Activated CD8-positive, alpha-beta memory T cell treated with anti-CD3 and anti-CD28 coated beads, Interleukin-2, amount 10 ng/mL, durations not matched to agents 7 days and 5 days (primary cell): ENCODE results near the gene GLI3. TPM values are rescaled to one million over a fixed set of nuclear protein-coding genes. Genes with fewer than 3 reads are reported as not detected.
A peak's percentile ranks its signal among the peaks of the same experiment; 100 is the strongest.

Source experiments
- ATAC-seq: fragments of 150-1000 bp; cut with Tn5 transposase; one replicate; pipeline ENCODE4 v1.10.0; 2021; ENCODE audit warnings: moderate library complexity
- CTCF ChIA-PET: fragments of 350-600 bp; sonication (Branson Sonifier 250); formaldehyde crosslinking; loops from one replicate; lab custom pipeline; 2021; ENCODE audit warnings: antibody characterized with exemption; lab: Charles Lee
- DNase-seq: peaks from one replicate; pipeline ENCODE4 v3.0.0-alpha.2; 2020
- H3K27ac Mint-ChIP-seq: one replicate; pipeline ENCODE4 v1.8.0; 2021; ENCODE audit warnings: mild to moderate bottlenecking, mixed read lengths
- H3K27me3 Mint-ChIP-seq: one replicate; pipeline ENCODE4 v1.8.0; 2021; ENCODE audit warnings: mixed read lengths
- H3K36me3 Mint-ChIP-seq: one replicate; pipeline ENCODE4 v1.8.0; 2021; ENCODE audit warnings: mild to moderate bottlenecking, mixed read lengths
- H3K4me1 Mint-ChIP-seq: one replicate; pipeline ENCODE4 v1.8.0; 2021; ENCODE audit warnings: mixed read lengths
- H3K4me3 Mint-ChIP-seq: one replicate; pipeline ENCODE4 v1.8.0; 2021; ENCODE audit warnings: mild to moderate bottlenecking, moderate library complexity, mixed read lengths
- H3K9me3 Mint-ChIP-seq: one replicate; pipeline ENCODE4 v1.8.0; 2022; ENCODE audit warnings: low read depth, mixed read lengths
- total RNA-seq, 2 experiments: library from RNA; stranded (reverse); gene quantifications; one replicate each; pipeline ENCODE4 v1.2.3, GENCODE V29; 2021

Gene GLI3
- total RNA-seq, 2 experiments from 2014 or later: 0.15 to 0.26 TPM

- Mint-ChIP-seq H3K4me3 (no peak overlapping the region), H3K27me3 (peaks cover 87% of the 10 kb centered on the region), H3K36me3 (no peaks in the 10 kb centered on the region), H3K27ac (no peak overlapping the region), H3K4me1 (peaks cover 8% of the 10 kb centered on the region), H3K9me3 (no peaks in the 10 kb centered on the region)
- no peak for DNase-seq
- no peak for ATAC-seq
- CTCF ChIA-PET: no interaction called here
Observed at GRCh38 chr7:42231043-42231787, 5.8 kb downstream of the GLI3 start.

DNA sequence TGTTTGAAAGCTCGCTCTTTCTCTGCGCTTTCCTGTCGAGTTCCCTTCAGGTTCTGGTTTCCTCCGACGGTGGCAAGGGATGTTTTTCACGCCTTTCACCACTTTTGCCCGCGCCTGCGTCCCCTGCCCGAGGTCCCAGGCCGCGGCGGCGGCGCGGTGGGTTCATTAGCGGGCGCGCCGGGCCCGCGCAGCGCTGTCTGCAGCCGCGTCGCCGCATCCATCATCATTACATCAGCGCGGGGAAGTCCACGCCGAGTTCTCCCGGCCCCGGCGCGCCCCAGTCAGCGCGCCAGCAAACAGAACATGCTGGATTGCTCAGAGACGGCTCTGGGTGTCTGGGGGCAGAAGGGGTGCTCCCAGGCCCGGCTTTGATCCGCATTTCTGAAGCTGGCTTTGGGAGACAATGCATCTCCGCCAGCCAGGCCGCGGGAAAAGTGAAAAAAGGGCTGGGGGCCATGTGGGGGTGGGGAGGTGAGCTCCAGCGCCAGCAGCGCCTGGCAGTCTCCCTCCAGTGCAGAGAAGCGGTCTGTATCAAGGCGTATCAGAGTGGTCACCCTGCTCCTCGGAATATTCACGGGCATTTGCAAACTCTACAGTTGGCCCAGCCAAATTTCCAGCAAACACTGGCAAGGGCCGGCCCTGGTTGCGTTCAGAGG is 8.9 kb downstream of the GLI3 start:
- peak; percentile 20 for ATAC-seq
- DNase-seq: no peak
- H3K27me3 Mint-ChIP-seq: peaks cover 71% of the 10 kb centered on the region
- peak overlapping the region; percentile 41 for H3K4me3 Mint-ChIP-seq
- CTCF ChIA-PET: no interaction called here
- peaks cover 4% of the 10 kb centered on the region for H3K4me1 Mint-ChIP-seq
- H3K27ac Mint-ChIP-seq: no peak overlapping the region
- no peaks in the 10 kb centered on the region for H3K9me3 Mint-ChIP-seq
- no peaks in the 10 kb centered on the region for H3K36me3 Mint-ChIP-seq

DNA sequence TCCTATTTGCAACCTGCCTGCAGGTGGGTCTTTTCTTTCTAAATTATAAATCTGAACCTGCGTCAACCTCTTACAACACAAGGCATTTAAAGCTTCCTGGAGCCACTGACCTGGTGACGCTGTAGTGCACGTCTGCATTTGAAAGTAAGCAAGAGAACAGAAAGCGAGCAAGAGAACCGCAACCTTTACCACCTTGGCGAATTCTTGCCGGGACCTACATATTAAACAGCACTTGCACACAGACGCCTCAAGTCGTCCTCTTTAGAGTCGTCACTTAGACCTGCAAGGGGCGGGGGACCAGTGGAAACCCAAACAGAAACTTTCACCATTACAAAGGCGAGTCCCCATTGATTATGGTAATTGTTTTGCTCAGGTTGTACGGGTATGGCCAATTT is 9.5 kb downstream of the GLI3 start:
- Mint-ChIP-seq H3K27me3 (peaks cover 67% of the 10 kb centered on the region), H3K4me3 (peak overlapping the region; percentile 41), H3K4me1 (peaks cover 4% of the 10 kb centered on the region), H3K36me3 (no peaks in the 10 kb centered on the region), H3K9me3 (no peaks in the 10 kb centered on the region), H3K27ac (no peak overlapping the region)
- CTCF ChIA-PET: interaction anchor here (0.8 kb wide), 1 partner anchor 287 kb away, joined by 3 read pairs; no protein-coding TSS in a partner anchor
- DNase-seq (peak; percentile 56), ATAC-seq (peak; percentile 47)

- ATAC-seq (no peak), DNase-seq (no peak)
- Mint-ChIP-seq H3K4me3 (no peak overlapping the region), H3K27me3 (peaks cover 62% of the 10 kb centered on the region), H3K27ac (no peak overlapping the region), H3K36me3 (no peaks in the 10 kb centered on the region), H3K9me3 (no peaks in the 10 kb centered on the region), H3K4me1 (peaks cover 4% of the 10 kb centered on the region)
- CTCF ChIA-PET: interaction anchor here (0.8 kb wide), 1 partner anchor 286 kb away, joined by 3 read pairs; no protein-coding TSS in a partner anchor
Observed at GRCh38 chr7:42227021-42227420, 10.0 kb downstream of the GLI3 start.

- peaks cover 59% of the 10 kb centered on the region for H3K27me3 Mint-ChIP-seq
- no peak overlapping the region for H3K27ac Mint-ChIP-seq
- DNase-seq (no peak), ATAC-seq (no peak)
- CTCF ChIA-PET: interaction anchor here (0.8 kb wide), 1 partner anchor 286 kb away, joined by 3 read pairs; no protein-coding TSS in a partner anchor
- no peak overlapping the region for H3K4me3 Mint-ChIP-seq
- peaks cover 4% of the 10 kb centered on the region for H3K4me1 Mint-ChIP-seq
- H3K36me3 Mint-ChIP-seq: no peaks in the 10 kb centered on the region
- H3K9me3 Mint-ChIP-seq: no peaks in the 10 kb centered on the region
Observed at GRCh38 chr7:42226354-42226941, 10.6 kb downstream of the GLI3 start.

DNA sequence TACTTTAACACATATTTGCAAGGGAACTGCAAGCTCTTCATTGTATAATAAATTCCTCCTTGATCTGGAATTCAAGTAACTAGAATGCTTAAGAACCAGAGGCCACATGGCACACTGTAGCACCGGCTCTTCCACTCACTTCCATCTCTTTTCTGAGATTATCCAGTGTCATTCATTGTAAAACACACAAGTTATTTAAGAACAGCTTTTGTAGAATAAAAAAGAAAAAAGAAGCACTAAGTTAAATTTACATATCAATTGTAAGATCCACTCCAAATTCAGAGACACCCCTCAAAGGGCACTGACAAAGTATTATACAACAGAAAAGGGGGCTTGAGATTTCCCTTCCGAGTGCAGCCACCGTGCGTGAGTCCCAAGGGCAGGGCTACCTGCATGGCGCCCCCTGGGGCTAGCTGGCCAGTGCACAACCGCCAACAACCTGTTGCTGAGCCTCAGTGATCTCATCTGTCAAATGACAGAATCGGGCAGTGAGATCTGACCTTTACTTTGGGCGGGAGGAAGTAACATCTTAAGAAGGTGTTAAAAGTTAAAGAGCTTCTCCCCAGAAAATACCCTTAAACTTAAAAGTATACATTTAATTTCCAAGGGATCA is 12.5 kb downstream of the GLI3 start:
- H3K27ac Mint-ChIP-seq: no peak overlapping the region
- peaks cover 47% of the 10 kb centered on the region for H3K27me3 Mint-ChIP-seq
- ATAC-seq (no peak), DNase-seq (no peak)
- no peak overlapping the region for H3K4me3 Mint-ChIP-seq
- H3K9me3 Mint-ChIP-seq: no peaks in the 10 kb centered on the region
- CTCF ChIA-PET: no interaction called here
- H3K36me3 Mint-ChIP-seq: no peaks in the 10 kb centered on the region
- peaks cover 4% of the 10 kb centered on the region for H3K4me1 Mint-ChIP-seq

- ATAC-seq: no peak
Observed at GRCh38 chr7:42222891-42223290, 14.1 kb downstream of the GLI3 start.

DNA sequence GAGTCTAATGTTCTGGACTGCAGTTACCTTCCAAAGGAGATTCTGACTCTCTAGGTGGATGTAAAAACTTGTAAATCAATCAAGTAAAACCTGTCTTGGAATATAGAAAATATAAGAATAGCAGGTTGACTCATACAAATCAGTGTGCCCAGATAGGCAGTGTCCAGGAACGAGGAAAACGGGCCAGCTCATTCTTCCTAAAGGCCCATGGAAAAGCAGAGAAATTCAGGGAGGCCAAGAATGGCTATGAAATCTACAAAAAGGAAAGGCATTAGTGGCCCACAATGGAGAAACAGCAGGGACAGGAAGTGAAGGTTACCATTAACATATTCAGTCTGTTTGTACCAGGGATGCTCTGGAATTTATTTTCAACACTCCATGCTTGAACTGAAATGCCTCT is 14.9 kb downstream of the GLI3 start:
- H3K36me3 Mint-ChIP-seq: no peaks in the 10 kb centered on the region
- H3K4me3 Mint-ChIP-seq: no peak overlapping the region
- peaks cover 24% of the 10 kb centered on the region for H3K27me3 Mint-ChIP-seq
- H3K4me1 Mint-ChIP-seq: peaks cover 2% of the 10 kb centered on the region
- no peaks in the 10 kb centered on the region for H3K9me3 Mint-ChIP-seq
- DNase-seq (no peak), ATAC-seq (no peak)
- H3K27ac Mint-ChIP-seq: no peak overlapping the region
- CTCF ChIA-PET: no interaction called here

More at GRCh38 chr7:42222891-42223290, 14.1 kb downstream of the GLI3 start:
- Mint-ChIP-seq H3K4me3 (no peak overlapping the region), H3K9me3 (no peaks in the 10 kb centered on the region), H3K4me1 (peaks cover 4% of the 10 kb centered on the region), H3K27me3 (peaks cover 31% of the 10 kb centered on the region), H3K27ac (no peak overlapping the region), H3K36me3 (no peaks in the 10 kb centered on the region)
- CTCF ChIA-PET: interaction anchor here (0.7 kb wide), 1 partner anchor 368 kb away, joined by 3 read pairs; no protein-coding TSS in a partner anchor
- DNase-seq: no peak

GRCh38 chr7:42221304-42221703 is 15.7 kb downstream of the GLI3 start:
- ATAC-seq (no peak), DNase-seq (no peak)
- Mint-ChIP-seq H3K9me3 (no peaks in the 10 kb centered on the region), H3K4me3 (no peak overlapping the region), H3K4me1 (no peaks in the 10 kb centered on the region), H3K36me3 (no peaks in the 10 kb centered on the region), H3K27me3 (peaks cover 17% of the 10 kb centered on the region), H3K27ac (no peak overlapping the region)
- CTCF ChIA-PET: no interaction called here

DNA sequence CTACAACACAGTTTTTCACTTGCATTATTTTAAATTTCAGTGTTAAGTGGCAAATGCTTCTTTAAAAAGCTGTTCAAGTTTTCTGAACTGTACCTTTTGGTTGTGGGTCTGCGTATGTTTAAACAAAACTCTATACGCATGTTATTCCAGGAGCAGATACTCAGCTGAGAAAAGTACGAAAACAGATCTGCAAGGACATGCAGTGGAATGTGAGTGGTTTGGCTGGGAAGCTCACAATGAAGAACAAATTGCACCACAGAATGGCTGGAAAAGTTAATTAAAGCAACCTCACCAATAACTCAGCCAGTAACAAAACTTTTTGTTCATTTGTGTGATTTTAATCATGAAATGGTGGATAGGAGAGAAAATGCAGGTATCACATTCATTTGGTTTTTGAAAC is 17.6 kb downstream of the GLI3 start:
- H3K4me3 Mint-ChIP-seq: no peak overlapping the region
- H3K27me3 Mint-ChIP-seq: peaks cover 6% of the 10 kb centered on the region
- CTCF ChIA-PET: no interaction called here
- no peak for DNase-seq
- H3K36me3 Mint-ChIP-seq: no peaks in the 10 kb centered on the region
- H3K27ac Mint-ChIP-seq: no peak overlapping the region
- H3K9me3 Mint-ChIP-seq: no peaks in the 10 kb centered on the region
- no peak for ATAC-seq
- no peaks in the 10 kb centered on the region for H3K4me1 Mint-ChIP-seq

DNA sequence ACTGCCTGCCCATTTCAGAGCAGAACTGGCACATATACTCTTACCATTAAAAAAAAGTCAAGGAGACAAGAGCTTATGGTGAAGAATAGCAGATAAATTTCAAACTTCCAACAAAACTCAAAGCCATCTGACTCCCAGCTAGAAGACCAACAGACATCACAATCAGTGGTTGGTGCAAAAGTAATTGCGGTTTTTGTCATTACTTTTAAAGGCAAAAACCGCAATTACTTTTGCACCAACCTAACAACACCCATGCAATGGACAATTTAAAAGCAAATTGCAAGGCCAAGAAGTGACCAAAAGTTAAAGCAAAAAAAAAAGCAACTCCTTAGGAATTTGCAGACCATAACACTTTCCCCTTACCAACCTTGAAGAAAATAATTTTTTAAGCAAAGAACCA is 18.8 kb downstream of the GLI3 start:
- CTCF ChIA-PET: no interaction called here

GRCh38 chr7:42217548-42217947 is 19.5 kb downstream of the GLI3 start:
- peaks cover 4% of the 10 kb centered on the region for H3K27me3 Mint-ChIP-seq
- H3K4me3 Mint-ChIP-seq: no peak overlapping the region
- CTCF ChIA-PET: no interaction called here
- no peaks in the 10 kb centered on the region for H3K36me3 Mint-ChIP-seq
- ATAC-seq (no peak), DNase-seq (no peak)
- H3K9me3 Mint-ChIP-seq: no peaks in the 10 kb centered on the region
- H3K4me1 Mint-ChIP-seq: no peaks in the 10 kb centered on the region
- no peak overlapping the region for H3K27ac Mint-ChIP-seq

More for the DNA sequence above, 18.8 kb downstream of the GLI3 start:
- DNase-seq: no peak
- peaks cover 4% of the 10 kb centered on the region for H3K27me3 Mint-ChIP-seq
- no peaks in the 10 kb centered on the region for H3K36me3 Mint-ChIP-seq
- ATAC-seq: no peak
- no peaks in the 10 kb centered on the region for H3K9me3 Mint-ChIP-seq
- H3K4me3 Mint-ChIP-seq: no peak overlapping the region
- H3K27ac Mint-ChIP-seq: no peak overlapping the region
- H3K4me1 Mint-ChIP-seq: no peaks in the 10 kb centered on the region

- CTCF ChIA-PET: no interaction called here
Observed at GRCh38 chr7:42217053-42217452, 20.0 kb downstream of the GLI3 start.

More at GRCh38 chr7:42217053-42217452, 20.0 kb downstream of the GLI3 start:
- H3K27me3 Mint-ChIP-seq: peaks cover 4% of the 10 kb centered on the region
- H3K27ac Mint-ChIP-seq: no peak overlapping the region
- no peaks in the 10 kb centered on the region for H3K9me3 Mint-ChIP-seq
- H3K4me1 Mint-ChIP-seq: no peaks in the 10 kb centered on the region
- no peaks in the 10 kb centered on the region for H3K36me3 Mint-ChIP-seq
- ATAC-seq: no peak
- no peak for DNase-seq
- H3K4me3 Mint-ChIP-seq: no peak overlapping the region
